G401.6 (cell line): ENCODE measurements around the gene ABR.
"Not testable (repeated sequence)": the region's sequence is repeated elsewhere in the genome, so short reads cannot be mapped to it uniquely, and the experiment has no call there.

ENCODE experiments used
- FAIRE-seq: peaks from 2 replicates; lab custom pipeline; 2012; peaks lifted over from hg19 to GRCh38; lab: Jason Lieb, UNC

Gene ABR

GRCh38 chr17:1045456-1045855, 134.3 kb downstream of the ABR start:
- no peak for FAIRE-seq

GRCh38 chr17:1044387-1045009, 135.3 kb downstream of the ABR start:
- not testable (repeated sequence) for FAIRE-seq

- FAIRE-seq: no peak
Measured at GRCh38 chr17:1043601-1044251, 136.1 kb downstream of the ABR start.

DNA sequence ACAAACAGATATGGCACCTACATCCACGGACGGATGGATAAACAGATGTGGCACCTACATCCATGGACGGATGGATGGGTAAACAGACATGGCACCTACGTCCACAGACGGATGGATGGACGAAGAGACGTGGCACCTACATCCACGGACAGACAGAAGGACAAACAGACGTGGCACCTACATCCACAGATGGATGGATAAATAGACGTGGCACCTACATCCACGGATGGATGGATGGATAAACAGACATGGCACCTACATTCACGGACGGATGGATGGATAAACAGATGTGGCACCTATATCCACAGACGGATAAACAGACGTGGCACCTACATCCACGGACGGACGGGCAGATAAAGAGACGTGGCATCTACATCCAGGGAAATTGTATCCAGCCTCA, 137.3 kb downstream of the ABR start:
- no peak for FAIRE-seq

DNA sequence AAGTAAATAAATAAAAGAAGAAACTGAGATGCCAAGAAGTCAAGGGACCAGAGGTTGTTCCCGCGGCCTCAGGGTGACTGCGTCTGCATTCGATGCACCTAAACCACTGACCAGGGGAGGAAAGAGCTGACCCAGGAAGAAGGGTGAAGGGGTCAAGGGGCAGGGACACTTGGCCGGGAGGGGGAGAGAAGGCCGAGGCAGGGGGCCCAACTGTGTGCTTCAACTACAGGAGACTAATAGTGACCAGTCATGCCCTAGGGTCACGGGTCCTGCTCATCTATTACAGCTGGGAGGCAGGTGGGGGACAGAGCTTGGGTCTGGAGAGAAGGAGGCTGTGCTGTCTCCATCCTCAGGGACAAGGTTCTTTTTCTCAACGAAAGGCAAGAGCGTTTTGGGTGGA, 138.0 kb downstream of the ABR start:
- FAIRE-seq: no peak

DNA sequence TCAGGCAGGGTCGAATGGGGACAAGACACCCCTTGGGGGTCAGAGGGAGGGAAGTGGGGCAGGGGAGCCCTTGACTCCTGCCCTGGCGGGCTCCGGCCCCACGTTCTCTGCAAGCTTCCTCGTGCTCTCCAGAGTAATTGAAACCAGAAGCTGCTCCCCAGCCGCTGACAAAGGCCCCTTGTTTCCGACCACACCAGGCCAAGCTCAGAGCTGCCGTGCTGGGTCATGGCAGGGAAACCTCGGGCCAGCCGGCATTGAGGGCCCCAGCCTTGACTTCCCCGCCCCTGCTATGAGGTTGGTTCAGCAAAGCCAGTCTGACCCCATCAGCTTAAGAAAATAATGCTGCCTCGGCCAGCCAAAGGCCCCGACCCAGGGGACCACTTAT, 139.6 kb downstream of the ABR start:
- FAIRE-seq: no peak

DNA sequence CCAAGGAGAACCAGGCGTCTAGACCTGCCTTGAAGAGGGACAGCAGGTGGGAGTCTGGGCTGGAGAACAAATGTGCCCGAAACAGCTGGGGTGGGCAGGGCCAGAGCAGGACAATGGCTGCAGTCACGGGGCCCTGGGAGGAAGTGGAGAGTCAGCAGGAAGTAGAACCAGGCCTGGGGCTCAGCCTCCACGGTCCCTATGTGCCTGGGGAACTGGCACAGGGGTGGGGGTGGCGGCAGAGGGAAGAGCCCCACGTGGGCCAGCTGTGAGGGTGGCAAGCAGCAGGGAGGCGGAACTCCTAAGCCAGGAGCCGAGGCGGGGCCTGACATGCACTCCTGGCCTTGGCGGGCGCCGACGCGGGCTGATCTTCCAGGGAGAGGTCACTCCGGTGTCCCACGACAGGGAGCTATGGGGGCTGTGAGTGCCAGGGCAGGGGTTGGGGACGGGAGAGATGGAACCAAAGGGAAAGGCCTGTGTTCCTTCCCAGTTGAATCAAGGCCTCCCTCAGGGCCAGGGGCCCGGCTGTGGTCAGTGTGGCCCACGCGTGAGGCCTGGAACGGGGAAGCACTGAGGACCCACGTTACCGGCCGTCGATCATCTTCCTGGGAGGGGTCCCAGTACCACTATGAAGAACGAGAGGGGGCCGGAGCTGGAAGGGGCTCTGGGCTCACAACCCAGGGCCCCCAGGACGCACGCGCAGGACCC, 140.1 kb downstream of the ABR start:
- FAIRE-seq: no peak

- no peak for FAIRE-seq
Measured at GRCh38 chr17:1039123-1039507, 140.7 kb downstream of the ABR start.

- no peak for FAIRE-seq
Measured at GRCh38 chr17:1038459-1039122, 141.2 kb downstream of the ABR start.

DNA sequence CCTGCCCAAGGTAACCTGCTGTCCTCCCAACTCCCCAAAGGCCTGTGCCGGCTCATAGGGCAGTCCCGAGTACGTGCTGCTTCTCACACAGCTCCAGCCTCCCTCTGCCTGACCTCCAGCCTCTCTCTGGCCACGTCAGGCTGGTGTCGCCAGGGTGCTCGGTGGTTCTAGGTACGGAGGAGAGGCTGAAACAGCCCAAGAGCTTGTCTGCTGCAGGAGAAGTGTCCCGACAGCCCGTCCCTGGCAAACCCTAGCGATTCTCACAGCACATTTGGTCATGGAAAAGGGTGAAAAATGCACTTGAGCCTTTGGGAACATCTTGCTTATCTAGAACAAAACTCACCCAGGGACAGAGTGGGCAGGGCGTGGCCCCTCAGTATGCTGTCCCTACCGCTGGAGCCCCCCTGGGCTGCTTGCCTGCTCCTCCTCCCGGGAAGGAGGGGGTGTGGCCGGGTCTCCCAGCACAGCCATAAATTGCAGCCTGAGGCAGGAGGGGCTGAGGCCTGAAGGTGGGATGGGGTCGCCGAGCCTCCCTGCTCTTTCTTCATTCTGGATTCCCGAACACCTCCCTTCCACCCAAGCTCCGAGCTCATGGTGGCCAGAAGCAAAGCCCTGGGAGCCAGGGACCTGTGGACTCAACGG, 142.4 kb downstream of the ABR start:
- no peak for FAIRE-seq

- FAIRE-seq: no peak
Measured at GRCh38 chr17:1036845-1037237, 142.9 kb downstream of the ABR start.

GRCh38 chr17:1036171-1036844, 143.5 kb downstream of the ABR start:
- no peak for FAIRE-seq

GRCh38 chr17:1035546-1036170, 144.1 kb downstream of the ABR start:
- FAIRE-seq: no peak

- FAIRE-seq: no peak
Measured at GRCh38 chr17:1034652-1035210, 145.1 kb downstream of the ABR start.

GRCh38 chr17:1033503-1033902, 146.3 kb downstream of the ABR start:
- no peak for FAIRE-seq

DNA sequence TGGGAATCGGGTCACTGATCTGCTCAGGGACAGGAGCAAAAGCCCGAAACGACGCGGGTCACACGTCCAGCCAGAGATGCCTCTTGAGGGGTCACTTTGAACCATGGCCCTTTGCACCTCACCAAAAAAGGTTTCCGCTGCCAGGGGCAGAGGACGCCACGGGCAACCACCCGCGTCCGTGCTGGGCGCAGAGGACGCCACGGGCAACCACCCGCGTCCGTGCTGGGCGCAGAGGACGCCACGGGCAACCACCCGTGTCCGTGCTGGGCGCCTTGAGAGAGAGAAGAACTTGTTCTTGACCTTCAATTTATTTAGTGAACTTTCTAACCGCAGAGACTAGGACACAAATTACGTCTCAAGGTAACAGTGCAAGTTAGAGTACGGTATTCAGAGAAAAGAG, 147.4 kb downstream of the ABR start:
- FAIRE-seq: no peak

GRCh38 chr17:1031711-1032110, 148.1 kb downstream of the ABR start:
- no peak for FAIRE-seq

DNA sequence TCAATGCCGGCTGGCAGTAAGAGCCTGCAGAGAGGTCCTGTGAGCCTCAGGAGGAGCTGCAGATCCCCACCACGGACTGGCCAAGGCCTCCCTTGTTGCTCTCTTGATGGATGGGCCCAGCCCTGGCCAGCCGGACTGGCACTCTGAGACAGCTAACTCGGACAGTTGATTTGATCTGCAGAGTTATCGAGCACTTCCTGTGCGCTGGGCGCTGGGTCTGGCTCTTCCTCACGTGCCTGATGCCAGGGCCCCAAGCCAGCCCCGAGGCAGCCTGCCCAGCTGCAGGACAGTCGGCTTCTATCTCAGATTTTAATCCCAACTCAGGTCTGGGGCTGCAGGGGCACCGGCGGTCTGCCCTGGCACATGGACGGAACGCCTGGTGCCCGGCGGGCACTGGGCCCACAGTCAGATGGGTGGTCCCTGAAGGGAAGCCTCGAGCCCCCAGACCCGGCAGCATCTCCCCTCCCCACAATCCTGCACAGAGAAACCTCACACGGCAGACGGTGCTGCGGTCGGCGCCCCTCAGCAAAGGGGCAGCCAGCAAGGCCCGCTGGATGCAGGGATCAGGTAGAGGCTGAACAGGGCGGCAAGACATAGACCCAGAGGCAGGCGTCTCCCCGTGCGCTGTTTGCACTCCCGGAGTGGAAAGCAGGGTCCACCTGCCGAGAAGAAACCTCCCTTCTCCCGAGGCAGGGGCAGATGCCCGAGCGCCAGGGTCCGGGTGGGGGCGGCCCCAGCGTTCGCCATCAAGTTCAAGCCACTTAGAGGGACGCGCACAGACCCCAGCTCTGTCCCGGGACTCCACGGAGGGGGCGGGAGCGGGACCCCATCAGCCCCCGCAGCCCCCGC, 148.9 kb downstream of the ABR start:
- FAIRE-seq: no peak

GRCh38 chr17:1029922-1030644, 149.7 kb downstream of the ABR start:
- FAIRE-seq: no peak
